ENCODE measurements around the gene CYFIP2.

DNA sequence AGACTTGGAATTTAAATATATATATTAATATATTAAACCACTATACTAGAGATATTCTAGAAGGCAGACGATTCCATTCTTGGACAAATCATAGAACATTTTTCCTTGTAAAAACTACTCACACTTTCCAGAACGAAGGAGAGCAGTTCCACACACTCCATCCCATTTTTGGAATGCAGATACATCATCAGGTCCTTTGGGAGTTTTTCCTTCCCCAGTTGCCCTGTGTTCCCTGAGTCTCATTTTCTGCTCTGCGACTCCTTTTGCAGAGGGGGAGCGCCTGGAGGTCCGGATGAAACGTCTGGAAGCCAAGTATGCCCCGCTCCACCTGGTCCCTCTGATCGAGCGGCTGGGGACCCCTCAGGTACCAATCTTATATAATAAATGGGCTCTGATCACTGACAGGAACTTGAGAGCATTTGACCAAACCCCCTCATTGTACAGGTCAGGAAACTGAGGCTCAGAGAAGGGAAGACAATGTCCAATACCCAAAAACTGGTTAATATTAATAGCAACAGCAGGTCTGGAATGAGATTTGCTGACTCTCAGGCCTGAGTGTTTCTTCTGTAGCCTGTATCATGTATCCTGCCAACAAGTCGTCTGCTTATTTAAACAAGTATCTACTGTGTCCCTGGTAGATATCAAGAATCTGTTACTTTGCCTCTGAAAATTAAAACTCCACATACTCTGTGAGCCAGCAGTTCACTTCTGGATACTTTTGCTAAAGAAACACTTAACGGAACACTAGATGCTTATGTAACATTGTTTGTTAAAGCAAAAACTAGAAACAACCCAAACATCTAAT is 117.3 kb downstream of the CYFIP2 start:
- TF ChIP-seq POLR2A (IDR thresholded peaks at IDR 0.05) (no peak), POLR2AphosphoS5 (IDR thresholded peaks at IDR 0.05) (peak in 1 of 3 donors; percentile 28)
- TF ChIP-seq, protein P1, sequence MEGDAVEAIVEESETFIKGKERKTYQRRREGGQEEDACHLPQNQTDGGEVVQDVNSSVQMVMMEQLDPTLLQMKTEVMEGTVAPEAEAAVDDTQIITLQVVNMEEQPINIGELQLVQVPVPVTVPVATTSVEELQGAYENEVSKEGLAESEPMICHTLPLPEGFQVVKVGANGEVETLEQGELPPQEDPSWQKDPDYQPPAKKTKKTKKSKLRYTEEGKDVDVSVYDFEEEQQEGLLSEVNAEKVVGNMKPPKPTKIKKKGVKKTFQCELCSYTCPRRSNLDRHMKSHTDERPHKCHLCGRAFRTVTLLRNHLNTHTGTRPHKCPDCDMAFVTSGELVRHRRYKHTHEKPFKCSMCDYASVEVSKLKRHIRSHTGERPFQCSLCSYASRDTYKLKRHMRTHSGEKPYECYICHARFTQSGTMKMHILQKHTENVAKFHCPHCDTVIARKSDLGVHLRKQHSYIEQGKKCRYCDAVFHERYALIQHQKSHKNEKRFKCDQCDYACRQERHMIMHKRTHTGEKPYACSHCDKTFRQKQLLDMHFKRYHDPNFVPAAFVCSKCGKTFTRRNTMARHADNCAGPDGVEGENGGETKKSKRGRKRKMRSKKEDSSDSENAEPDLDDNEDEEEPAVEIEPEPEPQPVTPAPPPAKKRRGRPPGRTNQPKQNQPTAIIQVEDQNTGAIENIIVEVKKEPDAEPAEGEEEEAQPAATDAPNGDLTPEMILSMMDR (IDR thresholded peaks at IDR 0.05) = no peak

Data from stomach (tissue), 4 donors.